IPS-20b (cell line): ENCODE data around the gene CD79B.

Experiments
- H3K27ac ChIP-seq: one replicate; pipeline ENCODE4 v1.5.1; 2013; ENCODE audit warnings: low read length
- H3K27me3 ChIP-seq: 2 replicates; pipeline ENCODE4 v1.6.1; 2013; ENCODE audit warnings: mild to moderate bottlenecking, low read length, inconsistent platforms; ENCODE audit not compliant: insufficient read depth
- H3K36me3 ChIP-seq: 2 replicates; pipeline ENCODE4 v1.6.1; 2013; ENCODE audit warnings: low read depth, mild to moderate bottlenecking, inconsistent platforms, low read length, moderate library complexity; ENCODE audit not compliant: insufficient read depth
- H3K4me1 ChIP-seq: 2 replicates; pipeline ENCODE4 v1.6.1; 2013; ENCODE audit warnings: mild to moderate bottlenecking, control low read depth, inconsistent platforms, low read length, moderate library complexity; ENCODE audit not compliant: insufficient read depth
- H3K4me3 ChIP-seq: 2 replicates; pipeline ENCODE4 v1.5.1; 2013; ENCODE audit warnings: mild to moderate bottlenecking, low read length, inconsistent platforms
- H3K9ac ChIP-seq: 2 replicates; pipeline ENCODE4 v1.6.1; 2013; ENCODE audit warnings: low read depth, mild to moderate bottlenecking, inconsistent platforms, low read length, moderate library complexity
- H3K9me3 ChIP-seq: 2 replicates; pipeline ENCODE4 v1.6.1; 2013; ENCODE audit warnings: mild to moderate bottlenecking, low read depth, low read length, inconsistent platforms; ENCODE audit not compliant: insufficient read depth

Gene CD79B

GRCh38 chr17:63963123-63963522 lies 31.0 kb upstream of the CD79B start:
- H3K4me3 ChIP-seq: no peak overlapping the region
- H3K4me1 ChIP-seq: peaks cover 13% of the 10 kb centered on the region
- H3K9me3 ChIP-seq: no peaks in the 10 kb centered on the region
- H3K27me3 ChIP-seq: no peaks in the 10 kb centered on the region
- H3K27ac ChIP-seq: no peak overlapping the region
- H3K36me3 ChIP-seq: no peaks in the 10 kb centered on the region
- no peak overlapping the region for H3K9ac ChIP-seq

GRCh38 chr17:63962298-63962744 lies 30.2 kb upstream of the CD79B start:
- H3K36me3 ChIP-seq: no peaks in the 10 kb centered on the region
- peaks cover 13% of the 10 kb centered on the region for H3K4me1 ChIP-seq
- H3K27ac ChIP-seq: no peak overlapping the region
- H3K9ac ChIP-seq: no peak overlapping the region
- no peaks in the 10 kb centered on the region for H3K9me3 ChIP-seq
- H3K27me3 ChIP-seq: no peaks in the 10 kb centered on the region
- peak overlapping the region; percentile 31; the same call in 1 of the 2 replicates for H3K4me3 ChIP-seq

GRCh38 chr17:63961355-63962212 lies 29.5 kb upstream of the CD79B start:
- Histone ChIP-seq H3K36me3 (no peaks in the 10 kb centered on the region), H3K27me3 (no peaks in the 10 kb centered on the region), H3K4me3 (peak overlapping the region; percentile 79), H3K4me1 (peaks cover 13% of the 10 kb centered on the region), H3K9me3 (no peaks in the 10 kb centered on the region), H3K9ac (peak overlapping the region; percentile 80; the same call in 1 of the 2 replicates), H3K27ac (no peak overlapping the region)

GRCh38 chr17:63960430-63960829 lies 28.3 kb upstream of the CD79B start:
- Histone ChIP-seq H3K4me3 (peak overlapping the region; percentile 79; the same call in 1 of the 2 replicates), H3K9ac (peak overlapping the region; percentile 80; the same call in 1 of the 2 replicates), H3K9me3 (no peaks in the 10 kb centered on the region), H3K36me3 (no peaks in the 10 kb centered on the region), H3K4me1 (peaks cover 13% of the 10 kb centered on the region), H3K27ac (no peak overlapping the region), H3K27me3 (no peaks in the 10 kb centered on the region)

GRCh38 chr17:63960006-63960405 lies 27.9 kb upstream of the CD79B start:
- Histone ChIP-seq H3K9ac (peak overlapping the region; percentile 80; the same call in 1 of the 2 replicates), H3K4me1 (peaks cover 13% of the 10 kb centered on the region), H3K27me3 (no peaks in the 10 kb centered on the region), H3K9me3 (no peaks in the 10 kb centered on the region), H3K4me3 (peak overlapping the region; percentile 79; the same call in 1 of the 2 replicates), H3K27ac (no peak overlapping the region), H3K36me3 (no peaks in the 10 kb centered on the region)

GRCh38 chr17:63956296-63956920 lies 24.3 kb upstream of the CD79B start:
- no peak overlapping the region for H3K4me3 ChIP-seq
- no peaks in the 10 kb centered on the region for H3K36me3 ChIP-seq
- no peak overlapping the region for H3K9ac ChIP-seq

GRCh38 chr17:63955791-63956190 lies 23.7 kb upstream of the CD79B start:
- no peak overlapping the region for H3K4me3 ChIP-seq
- no peak overlapping the region for H3K27ac ChIP-seq
- no peaks in the 10 kb centered on the region for H3K9me3 ChIP-seq
- H3K27me3 ChIP-seq: no peaks in the 10 kb centered on the region
- H3K4me1 ChIP-seq: peaks cover 6% of the 10 kb centered on the region
- H3K9ac ChIP-seq: no peak overlapping the region
- H3K36me3 ChIP-seq: no peaks in the 10 kb centered on the region

More at GRCh38 chr17:63956296-63956920, 24.3 kb upstream of the CD79B start:
- Histone ChIP-seq H3K27ac (no peak overlapping the region), H3K9me3 (no peaks in the 10 kb centered on the region), H3K27me3 (no peaks in the 10 kb centered on the region), H3K4me1 (peaks cover 6% of the 10 kb centered on the region)

GRCh38 chr17:63955232-63955631 lies 23.1 kb upstream of the CD79B start:
- H3K36me3 ChIP-seq: no peaks in the 10 kb centered on the region
- H3K27ac ChIP-seq: no peak overlapping the region
- H3K27me3 ChIP-seq: no peaks in the 10 kb centered on the region
- peaks cover under 1% of the 10 kb centered on the region; the same call in 1 of the 2 replicates for H3K4me1 ChIP-seq
- H3K4me3 ChIP-seq: no peak overlapping the region
- H3K9me3 ChIP-seq: no peaks in the 10 kb centered on the region
- no peak overlapping the region for H3K9ac ChIP-seq

GRCh38 chr17:63954402-63955063 lies 22.4 kb upstream of the CD79B start:
- no peaks in the 10 kb centered on the region for H3K27me3 ChIP-seq
- H3K9ac ChIP-seq: no peak overlapping the region
- no peaks in the 10 kb centered on the region for H3K36me3 ChIP-seq
- H3K4me3 ChIP-seq: no peak overlapping the region
- no peak overlapping the region for H3K27ac ChIP-seq
- H3K4me1 ChIP-seq: no peaks in the 10 kb centered on the region
- H3K9me3 ChIP-seq: no peaks in the 10 kb centered on the region

- Histone ChIP-seq H3K9ac (no peak overlapping the region), H3K4me3 (no peak overlapping the region), H3K36me3 (no peaks in the 10 kb centered on the region), H3K27ac (no peak overlapping the region), H3K27me3 (no peaks in the 10 kb centered on the region), H3K4me1 (no peaks in the 10 kb centered on the region), H3K9me3 (no peaks in the 10 kb centered on the region)
These were observed 19.1 kb upstream of the CD79B start for GRCh38 chr17:63950940-63951907.
